ENCODE results near the gene EYA2.
"Not testable (repeated sequence)": the region's sequence is repeated elsewhere in the genome, so short reads cannot be mapped to it uniquely, and the experiment has no call there.

EYA2 gene

GRCh38 chr20:46951840-46952497 is 57.3 kb downstream of the EYA2 start:
- no peak for DNase-seq (ENCODE audit: low read depth in 1 of 2, low spot score in 1 of 2)

GRCh38 chr20:46953596-46953995 is 59.0 kb downstream of the EYA2 start:
- DNase-seq (ENCODE audit: low read depth in 1 of 2, low spot score in 1 of 2): no peak

- no peak for DNase-seq (ENCODE audit: low read depth in 1 of 2, low spot score in 1 of 2)
Observed at GRCh38 chr20:46954490-46955038, 59.9 kb downstream of the EYA2 start.

GRCh38 chr20:46955601-46956556 is 61.2 kb downstream of the EYA2 start:
- DNase-seq (ENCODE audit: low read depth in 1 of 2, low spot score in 1 of 2): no peak

- DNase-seq (ENCODE audit: low read depth in 1 of 2, low spot score in 1 of 2): no peak
Observed at GRCh38 chr20:46959081-46959692, 64.5 kb downstream of the EYA2 start.

- DNase-seq (ENCODE audit: low read depth in 1 of 2, low spot score in 1 of 2): no peak
Observed at GRCh38 chr20:46959821-46960220, 65.2 kb downstream of the EYA2 start.

GRCh38 chr20:46960536-46960935 is 65.9 kb downstream of the EYA2 start:
- no peak for DNase-seq (ENCODE audit: low read depth in 1 of 2, low spot score in 1 of 2)

GRCh38 chr20:46961968-46962367 is 67.3 kb downstream of the EYA2 start:
- not testable (repeated sequence) for DNase-seq (ENCODE audit: low read depth in 1 of 2, low spot score in 1 of 2)

GRCh38 chr20:46962452-46963195 is 68.0 kb downstream of the EYA2 start:
- no peak for DNase-seq (ENCODE audit: low read depth in 1 of 2, low spot score in 1 of 2)

GRCh38 chr20:46963196-46963529 is 68.5 kb downstream of the EYA2 start:
- no peak for DNase-seq (ENCODE audit: low read depth in 1 of 2, low spot score in 1 of 2)

GRCh38 chr20:46963758-46964617 is 69.3 kb downstream of the EYA2 start:
- DNase-seq (ENCODE audit: low read depth in 1 of 2, low spot score in 1 of 2): no peak

- no peak for DNase-seq (ENCODE audit: low read depth in 1 of 2, low spot score in 1 of 2)
Observed at GRCh38 chr20:46964618-46965455, 70.2 kb downstream of the EYA2 start.

- no peak for DNase-seq (ENCODE audit: low read depth in 1 of 2, low spot score in 1 of 2)
Observed at GRCh38 chr20:46965477-46965876, 70.8 kb downstream of the EYA2 start.

GRCh38 chr20:46967646-46968045 is 73.0 kb downstream of the EYA2 start:
- no peak for DNase-seq (ENCODE audit: low read depth in 1 of 2, low spot score in 1 of 2)

GRCh38 chr20:46970937-46971630 is 76.4 kb downstream of the EYA2 start:
- no peak for DNase-seq (ENCODE audit: low read depth in 1 of 2, low spot score in 1 of 2)

- DNase-seq (ENCODE audit: low read depth in 1 of 2, low spot score in 1 of 2): no peak
Observed at GRCh38 chr20:46973766-46974165, 79.1 kb downstream of the EYA2 start.

- no peak for DNase-seq (ENCODE audit: low read depth in 1 of 2, low spot score in 1 of 2)
Observed at GRCh38 chr20:46974669-46975434, 80.2 kb downstream of the EYA2 start.

- no peak for DNase-seq (ENCODE audit: low read depth in 1 of 2, low spot score in 1 of 2)
Observed at GRCh38 chr20:46975976-46976375, 81.3 kb downstream of the EYA2 start.

All from activated CD4-positive, alpha-beta T cell treated with anti-CD3 and anti-CD28 coated beads, Interleukin-2, amount 50 U/mL, for 24 hours (primary cell).